Measurements from ENCODE around the gene COBLL1.

DNA sequence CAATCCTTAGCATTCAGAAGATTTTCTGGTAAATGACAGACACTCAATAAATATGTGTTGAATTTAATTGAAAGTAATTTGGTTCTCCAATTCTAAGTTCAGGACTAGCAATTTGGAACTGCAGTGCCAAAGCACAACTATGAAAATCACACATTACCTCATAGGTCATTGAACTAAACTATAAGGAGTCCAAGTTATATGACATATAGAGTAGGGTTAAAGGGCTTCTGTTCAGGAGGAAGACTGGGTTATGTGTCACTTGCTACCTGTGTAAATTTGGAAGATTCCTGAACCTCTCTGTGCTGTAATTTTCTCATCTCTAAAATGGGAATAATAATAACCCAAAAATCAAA lies 27.8 kb upstream of the COBLL1 start:
- TF ChIP-seq YY1 (IDR thresholded peaks at IDR 0.05; ENCODE audit: low read depth) (no peak), EP300 (IDR thresholded peaks at IDR 0.05; ENCODE audit: borderline replicate concordance) (no peak), MAX (IDR thresholded peaks at IDR 0.05) (no peak), CREB1 (IDR thresholded peaks at IDR 0.05; ENCODE audit: low read depth) (no peak), TCF12 (IDR thresholded peaks at IDR 0.05; ENCODE audit: low read depth) (no peak), CEBPB (IDR thresholded peaks at IDR 0.05) (no peak), RAD21 (IDR thresholded peaks at IDR 0.05; ENCODE audit: low read depth) (no peak), REST (IDR thresholded peaks at IDR 0.05; ENCODE audit: low read depth) (no peak), TAF1 (IDR thresholded peaks at IDR 0.05; ENCODE audit: low read depth) (no peak), FOXM1 (IDR thresholded peaks at IDR 0.05; ENCODE audit: borderline replicate concordance, low read depth) (no peak), ZBTB7A (IDR thresholded peaks at IDR 0.05; ENCODE audit: low read depth) (no peak), TEAD4 (IDR thresholded peaks at IDR 0.05) (no peak), NFIC (IDR thresholded peaks at IDR 0.05) (no peak)
- TF ChIP-seq, protein P1, sequence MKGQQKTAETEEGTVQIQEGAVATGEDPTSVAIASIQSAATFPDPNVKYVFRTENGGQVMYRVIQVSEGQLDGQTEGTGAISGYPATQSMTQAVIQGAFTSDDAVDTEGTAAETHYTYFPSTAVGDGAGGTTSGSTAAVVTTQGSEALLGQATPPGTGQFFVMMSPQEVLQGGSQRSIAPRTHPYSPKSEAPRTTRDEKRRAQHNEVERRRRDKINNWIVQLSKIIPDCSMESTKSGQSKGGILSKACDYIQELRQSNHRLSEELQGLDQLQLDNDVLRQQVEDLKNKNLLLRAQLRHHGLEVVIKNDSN (IDR thresholded peaks at IDR 0.05), result no peak

Measured in Ishikawa (cell line).